HG02938 (cell line): ENCODE data around the gene HLA-A.
"Not testable (repeated sequence)": the region's sequence is repeated elsewhere in the genome, so short reads cannot be mapped to it uniquely, and the experiment has no call there.

Experiments used
- ATAC-seq: cut with Tn5 transposase; IDR thresholded peaks from one replicate; pipeline ENCODE4 v1.9.1; 2021; ENCODE audit warnings: mild to moderate bottlenecking, moderate library complexity; ENCODE audit not compliant: unreplicated experiment

The HLA-A gene

DNA sequence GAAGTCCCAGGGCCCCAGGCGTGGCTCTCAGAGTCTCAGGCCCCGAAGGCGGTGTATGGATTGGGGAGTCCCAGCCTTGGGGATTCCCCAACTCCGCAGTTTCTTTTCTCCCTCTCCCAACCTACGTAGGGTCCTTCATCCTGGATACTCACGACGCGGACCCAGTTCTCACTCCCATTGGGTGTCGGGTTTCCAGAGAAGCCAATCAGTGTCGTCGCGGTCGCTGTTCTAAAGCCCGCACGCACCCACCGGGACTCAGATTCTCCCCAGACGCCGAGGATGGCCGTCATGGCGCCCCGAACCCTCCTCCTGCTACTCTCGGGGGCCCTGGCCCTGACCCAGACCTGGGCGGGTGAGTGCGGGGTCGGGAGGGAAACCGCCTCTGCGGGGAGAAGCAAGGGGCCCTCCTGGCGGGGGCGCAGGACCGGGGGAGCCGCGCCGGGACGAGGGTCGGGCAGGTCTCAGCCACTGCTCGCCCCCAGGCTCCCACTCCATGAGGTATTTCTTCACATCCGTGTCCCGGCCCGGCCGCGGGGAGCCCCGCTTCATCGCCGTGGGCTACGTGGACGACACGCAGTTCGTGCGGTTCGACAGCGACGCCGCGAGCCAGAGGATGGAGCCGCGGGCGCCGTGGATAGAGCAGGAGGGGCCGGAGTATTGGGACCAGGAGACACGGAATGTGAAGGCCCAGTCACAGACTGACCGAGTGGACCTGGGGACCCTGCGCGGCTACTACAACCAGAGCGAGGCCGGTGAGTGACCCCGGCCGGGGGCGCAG, at the start of gene HLA-A:
TSS of gene HLA-A (plus strand) at position 258 of the 778 bp plus-strand sequence. CDS start at position 280, 22 bp downstream.
- ATAC-seq = peak; percentile 88

DNA sequence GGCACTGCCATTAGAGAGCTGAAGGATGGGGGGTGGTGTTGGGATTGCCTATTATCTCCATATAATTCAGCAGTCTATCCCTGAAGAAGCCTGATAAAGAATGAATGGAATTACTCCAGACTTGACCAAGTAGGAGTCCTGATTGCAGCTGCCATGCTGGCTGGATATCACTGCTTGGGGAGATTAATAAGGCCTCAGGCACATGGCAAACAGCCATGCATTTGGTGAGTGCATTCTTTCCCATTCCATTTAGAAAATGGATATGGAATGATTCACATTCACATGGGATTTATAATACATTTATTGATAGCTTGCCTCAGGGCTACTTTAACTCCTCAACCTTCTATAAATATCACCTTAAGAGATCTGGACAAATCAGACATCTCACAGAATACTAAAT, 49.6 kb upstream of the HLA-A start:
- no peak for ATAC-seq

DNA sequence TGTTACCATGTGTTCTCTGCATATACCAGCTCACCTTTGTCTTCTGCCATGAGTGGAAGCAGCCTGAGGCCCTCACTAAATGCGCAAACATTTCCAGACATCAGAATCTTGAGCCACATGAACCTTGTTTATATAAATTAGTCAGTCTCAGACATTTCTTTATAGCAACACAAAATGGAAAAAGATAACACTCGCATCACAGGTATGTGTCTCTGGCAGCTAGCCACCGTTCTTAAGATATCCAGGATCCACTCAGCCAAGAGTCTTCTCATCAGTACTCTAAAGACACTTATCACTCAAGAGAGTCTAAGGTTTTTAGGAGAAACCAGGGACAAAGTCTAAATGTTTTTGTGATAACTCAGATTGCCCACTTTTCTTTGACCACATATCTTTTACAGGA, 43.1 kb upstream of the HLA-A start:
- no peak for ATAC-seq

DNA sequence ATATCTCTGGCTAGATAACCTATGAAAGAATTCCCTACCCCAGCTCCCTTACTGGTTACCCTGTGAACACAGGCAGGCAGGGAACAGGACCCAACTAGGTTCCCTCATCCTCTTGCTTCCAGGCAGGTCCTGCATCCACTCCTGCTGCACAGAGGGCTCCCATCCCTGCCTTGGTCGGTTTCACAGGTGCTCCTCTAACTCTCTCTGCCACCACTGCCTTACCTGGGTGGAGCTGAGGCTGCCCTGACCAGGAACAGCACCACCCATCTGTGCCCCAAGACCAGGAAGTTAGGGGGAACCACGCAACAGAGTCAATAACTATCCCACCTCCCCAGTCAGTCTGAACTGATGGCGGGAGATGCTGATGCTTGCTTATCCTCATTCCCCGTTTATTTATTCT, 37.0 kb upstream of the HLA-A start:
- no peak for ATAC-seq

DNA sequence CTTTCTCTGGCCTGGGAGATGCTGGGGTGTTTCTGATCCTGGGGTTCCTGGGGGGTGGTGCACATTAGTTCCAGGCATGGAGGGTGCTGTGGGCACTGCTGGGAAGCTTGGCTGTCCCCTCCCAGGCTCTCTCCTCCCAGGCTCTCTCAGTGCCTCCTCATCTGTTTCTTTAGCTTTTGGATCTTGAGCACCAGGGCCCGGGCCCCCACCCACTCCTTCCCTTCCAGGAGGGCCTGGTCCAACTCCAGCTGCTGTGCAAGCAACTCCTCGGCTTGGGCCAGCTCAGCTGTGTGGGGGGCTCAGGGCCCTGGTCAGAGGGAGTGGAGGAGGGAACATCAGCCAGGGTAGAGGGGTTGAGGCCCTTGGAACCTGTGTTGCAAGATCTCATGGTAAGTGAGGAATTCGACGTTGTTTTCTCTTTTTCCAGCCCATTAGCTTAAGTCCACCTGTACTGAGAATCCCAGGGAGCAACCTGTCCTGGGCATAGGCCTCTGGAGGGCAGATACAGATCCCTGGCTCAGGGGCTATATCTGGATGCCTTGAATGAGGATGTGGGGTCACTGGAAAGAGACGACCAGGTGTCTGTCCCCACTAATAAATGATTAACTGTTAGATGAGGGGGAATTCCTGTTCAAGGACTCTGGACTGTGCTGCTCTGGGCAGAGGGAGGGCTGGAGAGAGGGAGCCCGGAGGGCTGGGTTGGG, 34.5 kb upstream of the HLA-A start:
- no peak for ATAC-seq

DNA sequence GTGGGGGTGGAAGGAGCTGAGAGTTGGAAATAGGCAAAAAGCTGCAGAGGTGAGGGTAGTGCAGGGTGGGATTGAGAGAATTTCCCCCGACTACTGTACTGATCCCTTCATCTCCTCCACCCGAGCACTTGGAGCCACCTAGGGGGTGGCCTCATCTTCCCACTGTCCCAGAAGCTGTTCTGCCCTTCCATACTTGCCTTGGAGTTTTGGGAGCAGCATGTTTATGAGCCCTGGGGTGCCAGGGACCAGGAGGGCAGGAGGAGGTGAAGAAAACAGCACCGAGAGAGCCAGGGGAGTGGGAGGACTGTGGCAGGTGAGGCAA, 34.0 kb upstream of the HLA-A start:
- ATAC-seq = no peak

DNA sequence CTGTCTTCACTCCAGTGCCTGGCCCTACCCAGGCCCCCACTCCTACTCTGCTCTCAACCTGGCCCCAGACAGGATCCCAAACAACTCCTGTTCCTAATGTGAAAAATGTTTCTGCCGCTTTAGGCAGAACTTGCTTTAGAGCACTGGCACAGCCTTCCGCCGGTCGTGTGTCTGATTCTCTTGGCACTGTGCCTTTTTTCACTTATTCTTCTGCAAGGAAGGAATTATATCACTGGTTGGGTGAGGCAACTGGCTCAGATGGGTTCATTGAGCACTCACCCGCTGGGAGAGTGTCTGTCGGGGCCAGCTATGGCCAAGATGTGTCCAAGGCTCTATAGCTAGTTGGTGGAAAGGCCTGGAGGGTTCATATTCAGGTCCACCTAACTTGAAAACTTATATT, 33.6 kb upstream of the HLA-A start:
- no peak for ATAC-seq

DNA sequence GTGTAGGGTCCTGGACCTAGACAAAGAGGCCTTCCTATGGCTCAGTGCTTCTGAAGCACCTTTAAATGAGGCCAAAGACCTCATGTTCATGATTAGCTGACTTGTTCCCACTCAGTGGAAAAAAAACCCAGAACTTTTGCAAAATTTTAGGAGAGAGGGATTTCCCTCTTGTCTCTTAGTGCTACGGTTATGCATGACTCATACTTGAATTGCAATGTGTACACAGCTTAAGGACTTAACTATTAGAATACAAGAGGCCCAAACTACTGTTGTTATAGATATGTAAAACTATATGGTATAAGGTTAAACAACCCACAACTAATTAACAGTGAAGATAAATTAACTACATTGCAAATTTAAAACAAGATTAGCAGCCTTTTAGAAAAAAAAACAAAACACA, 32.3 kb upstream of the HLA-A start:
- no peak for ATAC-seq

DNA sequence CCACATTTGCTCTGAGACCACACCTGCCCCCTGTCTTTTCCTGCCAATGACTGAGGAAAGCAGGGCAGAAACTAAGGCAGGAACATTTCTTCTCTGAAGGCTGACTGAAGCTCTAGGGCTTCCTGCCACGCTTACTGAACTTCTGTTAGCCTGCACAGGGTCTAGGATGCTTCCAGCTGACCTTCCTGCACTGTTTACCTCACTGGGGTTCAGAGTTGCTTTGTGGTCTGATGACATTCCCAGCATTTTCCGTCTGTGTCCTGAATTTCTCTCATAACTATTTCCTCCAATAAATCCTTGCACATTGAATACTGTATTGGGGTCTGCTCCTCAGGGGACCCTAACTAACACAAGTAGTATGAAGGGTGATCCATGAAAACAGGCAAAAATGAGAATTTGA, 29.5 kb upstream of the HLA-A start:
- ATAC-seq = no peak

DNA sequence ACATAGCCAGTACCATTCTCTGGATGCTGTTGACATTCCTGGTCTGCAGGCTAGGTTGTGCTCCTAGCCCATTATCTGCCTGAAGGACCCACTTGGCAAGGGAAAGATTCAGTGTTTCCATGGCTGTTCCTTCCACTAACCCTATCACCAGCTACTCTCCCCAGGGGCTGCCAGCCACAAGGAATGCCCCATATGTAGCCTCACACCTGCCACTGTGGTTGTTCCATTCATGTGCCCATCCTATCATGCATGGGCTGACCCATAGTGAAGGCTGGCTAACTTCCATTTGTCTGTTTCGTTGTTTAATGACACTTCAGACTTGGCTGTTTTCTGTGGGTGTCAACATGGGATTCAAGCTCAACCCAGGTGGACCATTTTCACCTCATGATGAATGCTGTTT, 25.6 kb upstream of the HLA-A start:
- no peak for ATAC-seq

DNA sequence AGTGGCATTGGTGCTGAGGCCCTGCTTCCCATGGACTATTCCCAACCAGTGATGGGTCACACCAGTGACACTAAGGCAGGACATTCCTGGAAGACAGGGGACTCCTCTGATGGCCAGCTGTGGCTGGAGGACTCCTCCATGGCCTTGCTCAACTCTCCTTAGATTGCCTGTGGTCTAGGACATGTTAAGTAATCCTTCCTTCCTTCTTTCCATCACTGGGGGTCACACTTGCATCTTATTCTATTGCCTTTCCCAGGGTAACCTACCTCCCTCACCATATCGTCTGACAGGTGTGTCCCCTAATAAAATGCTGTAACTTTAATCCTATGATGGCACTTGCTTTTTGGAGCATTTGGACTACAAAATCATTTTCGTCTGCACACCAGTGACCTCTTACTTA, 24.5 kb upstream of the HLA-A start:
- ATAC-seq = no peak

DNA sequence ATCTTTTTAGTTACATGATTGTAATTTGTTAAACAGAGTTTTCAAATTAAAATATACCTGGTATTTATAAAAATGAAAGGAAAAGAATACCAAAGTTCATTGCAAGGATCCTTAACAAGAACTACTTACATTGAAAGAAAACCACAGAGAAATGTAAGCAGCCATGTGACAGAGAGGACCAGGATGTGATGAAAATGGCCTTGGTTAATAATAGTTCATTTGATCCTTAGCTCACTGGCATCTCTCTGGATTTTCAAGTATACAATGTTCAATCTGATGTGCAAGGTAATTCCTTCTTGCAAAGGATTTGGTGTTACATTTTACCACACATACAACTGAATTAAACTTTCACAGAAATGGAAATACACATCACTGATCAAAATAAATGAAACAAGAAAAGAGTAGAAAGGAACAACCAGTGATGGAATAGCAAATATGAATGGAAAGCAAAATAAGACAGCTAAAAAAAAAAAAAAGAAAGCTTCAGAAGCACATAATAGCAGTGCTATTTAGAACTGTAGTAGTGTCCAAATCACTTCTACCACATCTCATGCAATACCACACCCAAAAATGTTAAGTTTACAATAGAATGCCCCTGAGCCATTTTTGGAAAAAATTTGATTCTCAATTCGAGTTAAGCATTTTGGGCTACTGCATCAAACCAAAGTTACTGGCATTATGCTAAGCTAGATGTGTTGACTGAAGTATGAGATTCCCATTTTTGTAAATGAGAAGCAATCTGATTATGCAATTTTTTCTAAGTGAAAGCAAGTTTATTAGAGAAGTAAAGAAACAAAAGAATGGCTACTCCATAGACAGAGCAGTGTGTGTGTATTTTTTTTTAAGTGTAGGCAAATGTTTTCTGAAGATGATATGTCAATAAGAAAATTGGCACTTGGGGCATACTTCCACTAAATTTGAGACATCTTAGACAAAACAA, 22.6 kb upstream of the HLA-A start:
- no peak for ATAC-seq

DNA sequence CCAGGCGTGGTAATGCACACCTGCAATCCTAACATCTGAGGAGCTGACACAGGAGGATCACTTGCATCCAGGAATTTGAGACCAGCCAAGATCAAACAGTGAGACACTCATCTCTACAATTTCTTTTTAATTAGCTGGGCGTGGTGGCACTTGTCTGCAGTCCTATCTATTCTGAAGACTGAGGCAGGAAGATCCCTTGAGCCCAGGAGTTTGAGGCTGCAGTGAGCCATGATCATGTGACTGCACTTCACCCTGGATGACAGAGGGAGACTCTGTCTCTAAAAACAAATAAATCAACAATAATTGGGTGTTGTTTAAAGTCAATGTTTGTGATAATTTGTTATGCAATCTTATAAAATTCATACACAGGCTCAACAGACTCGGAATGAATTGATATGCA, 18.0 kb upstream of the HLA-A start:
- ATAC-seq = no peak

DNA sequence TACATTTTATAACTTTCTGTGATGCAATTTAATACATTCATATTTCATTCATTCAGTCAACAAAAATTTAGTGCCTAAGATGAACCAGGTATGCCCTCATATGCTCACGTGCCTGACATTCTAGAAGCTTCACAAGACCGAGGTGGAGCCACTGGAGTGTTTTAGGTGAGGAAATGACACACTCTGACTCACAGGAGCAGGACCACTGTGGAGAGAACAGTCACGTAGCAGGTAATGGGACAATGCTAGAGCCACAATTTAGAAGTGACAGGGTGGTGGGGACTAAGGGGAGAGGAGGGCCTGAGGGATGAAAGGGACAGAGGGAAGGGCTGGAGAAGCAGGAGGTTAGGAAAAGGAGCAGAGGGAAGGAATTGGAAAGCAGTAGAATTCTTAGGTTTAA, 17.6 kb upstream of the HLA-A start:
- no peak for ATAC-seq

DNA sequence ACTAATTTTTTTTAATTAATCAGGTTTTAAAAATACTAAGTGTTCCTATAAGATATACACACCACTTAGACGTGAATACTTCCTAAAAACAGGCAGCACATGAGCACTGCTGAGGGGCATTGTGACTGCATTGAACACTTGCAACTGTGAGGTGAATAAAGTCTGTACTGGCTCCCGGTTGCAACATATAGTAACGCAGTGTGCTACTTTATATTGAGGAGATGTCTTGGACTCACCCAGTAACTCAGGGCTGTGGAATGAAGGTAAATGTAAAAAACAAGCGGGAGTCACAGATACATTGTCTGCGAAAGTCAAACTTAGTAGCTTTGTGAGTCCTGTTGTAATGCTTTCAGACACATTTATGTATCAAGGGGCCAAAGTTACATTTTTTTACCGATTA, 17.0 kb upstream of the HLA-A start:
- no peak for ATAC-seq

DNA sequence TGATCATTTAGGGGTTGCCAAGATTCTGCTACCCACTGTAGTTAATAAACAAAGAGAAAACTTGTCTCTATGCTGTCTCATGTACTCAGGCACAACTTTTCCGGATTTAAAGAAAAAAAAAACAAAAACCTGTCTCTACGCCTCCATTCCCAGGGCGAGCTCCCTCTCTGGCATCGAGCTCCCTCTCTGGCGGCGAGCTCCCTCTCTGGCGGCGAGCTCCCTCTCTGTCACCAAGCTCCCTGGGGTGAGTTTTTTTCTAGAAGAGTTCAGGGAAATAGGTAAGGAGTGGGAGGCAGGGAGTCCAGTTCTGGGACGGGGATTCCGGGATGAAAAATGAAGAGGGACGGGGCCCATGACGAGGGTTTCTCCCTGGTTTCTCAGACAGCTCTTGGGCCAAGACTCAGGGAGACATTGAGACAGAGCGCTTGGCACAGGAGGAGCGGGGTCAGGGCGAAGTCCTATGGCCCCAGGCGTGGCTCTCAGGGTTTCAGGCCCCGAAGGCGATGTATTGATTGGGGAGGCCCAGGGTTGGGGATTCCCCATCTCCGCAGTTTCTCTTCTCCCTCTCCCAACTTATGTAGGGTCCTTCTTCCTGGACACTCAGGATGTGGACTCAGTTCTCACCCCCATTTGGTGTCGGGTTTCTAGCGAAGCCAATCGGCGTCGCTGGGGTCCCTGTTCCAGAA, 16.5 kb upstream of the HLA-A start:
- ATAC-seq = no peak

DNA sequence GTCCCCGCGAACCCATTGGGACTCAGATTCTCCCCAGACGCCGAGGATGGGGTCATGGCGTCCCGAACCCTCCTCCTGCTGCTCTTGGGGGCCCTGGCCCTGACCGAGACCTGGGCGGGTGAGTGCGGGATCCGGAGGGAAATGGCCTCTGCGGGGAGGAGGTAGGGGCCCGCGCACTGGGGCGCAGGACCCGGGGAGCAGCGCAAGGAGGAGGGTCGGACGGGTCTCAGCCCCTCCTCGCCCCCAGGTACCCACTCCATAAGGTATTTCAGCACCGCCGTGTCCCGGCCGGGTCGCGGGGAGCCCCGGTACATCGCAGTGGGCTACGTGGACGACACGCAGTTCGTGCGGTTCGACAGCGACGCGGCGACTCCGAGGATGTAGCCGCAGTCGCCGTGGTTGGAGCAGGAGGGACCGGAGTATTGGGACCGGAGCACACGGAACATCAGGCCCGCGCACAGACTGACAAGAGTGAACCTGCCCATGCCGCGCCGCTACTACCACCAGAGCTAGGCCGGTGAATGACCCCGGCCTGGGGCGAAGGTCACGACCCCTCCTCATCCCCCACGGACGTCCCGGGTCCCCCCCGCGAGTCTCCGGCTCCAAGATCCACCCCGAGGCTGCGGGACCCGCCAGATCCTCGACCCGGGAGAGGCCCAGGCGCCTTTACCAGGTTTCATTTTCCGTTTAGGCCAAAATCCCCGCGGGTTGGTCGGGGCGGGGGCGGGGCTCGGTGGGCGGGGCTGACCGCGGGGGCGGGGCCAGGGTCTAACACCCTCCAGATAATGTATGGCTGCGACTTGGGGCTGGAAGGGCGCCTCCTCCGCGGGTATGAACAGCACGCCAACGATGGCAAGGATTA, 15.7 kb upstream of the HLA-A start:
- peak; percentile 74 for ATAC-seq

DNA sequence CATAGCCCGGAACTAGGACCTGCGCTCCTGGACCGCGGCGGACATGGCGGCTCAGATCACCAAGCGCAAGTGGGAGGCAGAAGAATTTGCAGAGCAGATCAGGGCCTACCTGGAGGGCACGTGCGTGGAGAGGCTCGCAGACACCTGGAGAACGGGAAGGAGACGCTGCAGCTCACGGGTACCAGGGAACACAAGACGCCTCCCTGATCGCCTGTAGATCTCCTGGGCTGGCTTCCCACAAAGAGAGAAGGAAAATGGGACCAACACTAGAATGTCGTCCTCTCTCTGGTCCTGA, 15.1 kb upstream of the HLA-A start:
- ATAC-seq = no peak

DNA sequence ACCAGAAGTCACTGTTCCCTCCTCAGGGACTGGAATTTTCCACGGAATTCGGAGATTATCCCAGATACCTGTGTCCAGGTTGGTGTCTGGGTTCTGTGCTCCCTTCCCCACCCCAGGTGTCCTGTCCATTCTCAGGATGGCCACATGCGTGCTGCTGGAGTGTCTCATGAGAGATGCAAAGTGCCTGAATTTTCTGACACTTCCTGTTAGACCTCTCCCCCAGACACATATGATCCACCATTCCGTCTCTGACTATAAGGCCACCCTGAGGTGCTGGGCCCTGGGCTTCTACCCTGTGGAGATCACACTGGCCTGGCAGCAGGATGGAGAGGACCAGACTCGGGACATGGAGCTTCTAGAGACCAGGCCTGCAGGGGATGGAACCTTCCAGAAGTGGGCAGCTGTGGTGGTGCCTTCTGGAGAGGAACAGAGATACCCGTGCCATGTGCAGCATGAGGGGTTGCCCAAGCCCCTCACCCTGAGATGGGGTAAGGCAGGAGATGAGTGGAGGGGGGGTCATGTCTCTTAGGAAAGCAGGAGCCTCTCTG, 14.4 kb upstream of the HLA-A start:
- no peak for ATAC-seq

DNA sequence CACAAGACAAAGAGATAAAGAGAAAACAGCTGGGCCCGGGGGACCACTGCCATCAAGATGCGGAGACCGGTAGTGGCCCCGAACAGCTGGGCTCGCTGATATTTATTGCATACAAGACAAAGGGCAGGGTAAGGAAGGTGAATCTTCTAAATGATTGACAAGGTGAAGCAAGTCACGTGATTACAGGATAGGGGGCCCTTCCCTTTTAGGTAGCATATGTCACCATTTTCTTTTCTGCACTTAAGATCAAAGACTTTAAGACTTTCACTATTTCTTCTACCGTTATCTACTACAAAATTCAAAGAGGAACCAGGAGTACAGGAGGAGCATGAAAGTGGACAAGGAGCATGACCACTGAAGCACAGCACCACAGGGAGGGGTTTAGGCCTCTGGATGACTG, 12.3 kb upstream of the HLA-A start:
- ATAC-seq = not testable (repeated sequence)
